ENCODE results near the gene MINDY4B.

The MINDY4B gene

GRCh38 chr3:150905339-150905738, at the start of gene MINDY4B:
Gene MINDY4B, minus strand, starts transcription at chr3:150905439. Its CDS starts 0 bp downstream, at chr3:150905439.
- no peak for DNase-seq

GRCh38 chr3:150951923-150952322, 46.7 kb upstream of the MINDY4B start:
- DNase-seq, result no peak

GRCh38 chr3:150945226-150946032, 40.2 kb upstream of the MINDY4B start:
- DNase-seq, result no peak

GRCh38 chr3:150942221-150942620, 37.0 kb upstream of the MINDY4B start:
- DNase-seq, result no peak

GRCh38 chr3:150936693-150937092, 31.5 kb upstream of the MINDY4B start:
- no peak for DNase-seq

- no peak for DNase-seq
These were observed 28.3 kb upstream of the MINDY4B start for GRCh38 chr3:150933473-150933995.

- DNase-seq, result no peak
These were observed 26.5 kb upstream of the MINDY4B start for GRCh38 chr3:150931745-150932144.

- no peak for DNase-seq
These were observed 25.6 kb upstream of the MINDY4B start for GRCh38 chr3:150930839-150931238.

- DNase-seq, result no peak
These were observed 23.0 kb upstream of the MINDY4B start for GRCh38 chr3:150928234-150928633.

GRCh38 chr3:150926328-150926727, 21.1 kb upstream of the MINDY4B start:
- no peak for DNase-seq

- no peak for DNase-seq
These were observed 20.5 kb upstream of the MINDY4B start for GRCh38 chr3:150925751-150926201.

- no peak for DNase-seq
These were observed 17.4 kb upstream of the MINDY4B start for GRCh38 chr3:150922611-150923010.

- no peak for DNase-seq
These were observed 16.0 kb upstream of the MINDY4B start for GRCh38 chr3:150921209-150921608.

- no peak for DNase-seq
These were observed 15.0 kb upstream of the MINDY4B start for GRCh38 chr3:150920236-150920635.

- no peak for DNase-seq
These were observed 12.7 kb upstream of the MINDY4B start for GRCh38 chr3:150917951-150918350.

GRCh38 chr3:150913133-150913922, 8.1 kb upstream of the MINDY4B start:
- DNase-seq, result no peak

- DNase-seq, result no peak
These were observed 7.3 kb upstream of the MINDY4B start for GRCh38 chr3:150912501-150912900.

GRCh38 chr3:150911771-150912170, 6.5 kb upstream of the MINDY4B start:
- no peak for DNase-seq

GRCh38 chr3:150906461-150906860, 1.2 kb upstream of the MINDY4B start:
- DNase-seq, result no peak

- DNase-seq, result no peak
These were observed 507 bp upstream of the MINDY4B start for GRCh38 chr3:150905746-150906145.

- no peak for DNase-seq
These were observed 2.3 kb downstream of the MINDY4B start for GRCh38 chr3:150902988-150903387.

- no peak for DNase-seq
These were observed 3.4 kb downstream of the MINDY4B start for GRCh38 chr3:150901793-150902192.

- no peak for DNase-seq
These were observed 6.1 kb downstream of the MINDY4B start for GRCh38 chr3:150899141-150899540.
